Mammary epithelial cell (primary cell): ENCODE data around the gene FADS1.

ENCODE experiments used
- EZH2 ChIP-seq: IDR thresholded peaks from 2 replicates; pipeline ENCODE4 v1.6.1; 2012; ENCODE audit warnings: low read length, inconsistent platforms, borderline replicate concordance
- TF ChIP-seq, protein P1 (sequence below), 2 donors: IDR thresholded peaks in 1 of 2; conservative IDR thresholded peaks in 1 of 2; 2 replicates each; pipeline ENCODE4 v1.5.1; 2011 to 2012; ENCODE audit warnings: inconsistent platforms in 2 of 2, low read length in 2 of 2, mild to moderate bottlenecking in 2 of 2, control low read depth in 1 of 2, low read depth in 1 of 2; ENCODE audit not compliant: insufficient read depth in 1 of 2; ENCODE audit errors: extremely low read depth in 1 of 2

- TF ChIP-seq, protein P1, sequence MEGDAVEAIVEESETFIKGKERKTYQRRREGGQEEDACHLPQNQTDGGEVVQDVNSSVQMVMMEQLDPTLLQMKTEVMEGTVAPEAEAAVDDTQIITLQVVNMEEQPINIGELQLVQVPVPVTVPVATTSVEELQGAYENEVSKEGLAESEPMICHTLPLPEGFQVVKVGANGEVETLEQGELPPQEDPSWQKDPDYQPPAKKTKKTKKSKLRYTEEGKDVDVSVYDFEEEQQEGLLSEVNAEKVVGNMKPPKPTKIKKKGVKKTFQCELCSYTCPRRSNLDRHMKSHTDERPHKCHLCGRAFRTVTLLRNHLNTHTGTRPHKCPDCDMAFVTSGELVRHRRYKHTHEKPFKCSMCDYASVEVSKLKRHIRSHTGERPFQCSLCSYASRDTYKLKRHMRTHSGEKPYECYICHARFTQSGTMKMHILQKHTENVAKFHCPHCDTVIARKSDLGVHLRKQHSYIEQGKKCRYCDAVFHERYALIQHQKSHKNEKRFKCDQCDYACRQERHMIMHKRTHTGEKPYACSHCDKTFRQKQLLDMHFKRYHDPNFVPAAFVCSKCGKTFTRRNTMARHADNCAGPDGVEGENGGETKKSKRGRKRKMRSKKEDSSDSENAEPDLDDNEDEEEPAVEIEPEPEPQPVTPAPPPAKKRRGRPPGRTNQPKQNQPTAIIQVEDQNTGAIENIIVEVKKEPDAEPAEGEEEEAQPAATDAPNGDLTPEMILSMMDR (conservative IDR thresholded peaks at IDR 0.05 in 1 of 2, IDR thresholded peaks at IDR 0.05 in 1 of 2; ENCODE audit: extremely low read depth in 1 of 2, insufficient read depth in 1 of 2, low read depth in 1 of 2, low read length in 2 of 2): no peak
- TF ChIP-seq EZH2: no peak
These were observed 29.7 kb upstream of the FADS1 start for GRCh38 chr11:61846362-61847020.
